HG02852 (cell line): Measurements from ENCODE around the gene APBA1.

ENCODE experiments used
- ATAC-seq: cut with Tn5 transposase; IDR thresholded peaks from one replicate; pipeline ENCODE4 v1.9.1; 2021; ENCODE audit warnings: mild to moderate bottlenecking, moderate library complexity; ENCODE audit not compliant: unreplicated experiment

Gene APBA1

DNA sequence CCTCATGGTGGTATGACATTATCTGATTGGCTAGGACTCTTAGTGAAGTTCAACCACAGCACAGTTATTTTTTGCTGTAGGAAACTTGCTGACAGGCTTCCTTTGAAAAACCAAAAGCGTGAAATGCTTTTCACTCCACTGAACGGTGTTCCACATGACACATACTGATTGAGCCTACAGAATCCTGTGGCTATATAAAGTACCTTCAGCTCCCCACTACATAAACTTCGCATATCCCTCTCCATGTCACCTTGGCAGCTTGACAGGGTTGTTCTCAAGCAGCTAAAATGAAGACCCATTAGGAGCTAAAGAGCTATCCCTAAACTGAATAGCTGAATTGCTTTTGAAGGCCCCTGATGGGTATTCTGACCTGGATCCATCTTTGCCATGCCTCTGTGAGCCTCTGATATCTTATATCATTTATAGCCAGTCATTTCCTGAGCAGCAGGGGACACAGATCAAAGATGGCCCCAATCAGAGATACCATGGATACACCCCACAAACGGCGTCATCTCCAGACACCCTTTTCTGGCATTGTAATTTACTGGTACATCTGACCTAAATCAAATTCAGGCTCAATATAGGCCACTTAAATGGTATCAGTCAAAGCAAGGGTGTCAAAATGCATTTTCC, 91.5 kb downstream of the APBA1 start:
- no peak for ATAC-seq

DNA sequence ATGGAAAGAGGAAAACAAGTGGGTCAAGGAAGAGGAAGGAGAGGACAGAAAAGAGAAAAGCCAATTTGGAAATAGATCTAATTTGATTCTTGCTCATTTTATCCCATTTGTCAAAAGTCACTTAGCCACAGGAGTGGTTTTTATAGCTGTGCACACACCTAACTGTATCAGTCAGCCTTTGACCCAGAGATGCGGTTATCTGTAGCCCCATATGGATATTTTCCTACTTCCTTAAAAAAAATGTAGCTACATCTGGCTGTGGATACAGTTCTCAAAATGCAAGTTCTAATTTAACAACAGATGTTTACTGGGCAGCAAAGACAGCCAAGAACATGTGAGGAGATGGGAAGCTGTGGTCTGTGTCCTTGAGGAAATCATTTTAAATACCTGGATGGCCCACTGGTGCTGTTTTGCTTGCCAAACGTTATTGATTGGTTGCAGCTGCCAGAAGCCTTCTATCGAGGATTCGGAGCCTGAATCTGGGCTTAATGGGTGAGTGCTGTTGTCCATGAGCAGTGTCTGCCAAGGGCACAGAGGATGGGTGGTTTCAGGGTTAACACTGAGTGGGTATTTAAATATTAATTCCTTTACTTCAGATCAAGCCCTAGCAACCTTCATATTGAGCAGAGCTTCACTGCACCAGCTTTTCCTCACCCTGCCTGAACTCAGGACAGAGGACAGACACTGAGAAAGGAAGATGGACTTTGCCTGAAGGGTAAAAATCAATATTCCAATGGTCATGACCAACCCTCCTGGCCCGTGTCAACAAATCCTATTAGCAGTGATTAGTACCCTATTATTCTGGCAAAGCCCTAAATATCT, 92.2 kb downstream of the APBA1 start:
- ATAC-seq: no peak

DNA sequence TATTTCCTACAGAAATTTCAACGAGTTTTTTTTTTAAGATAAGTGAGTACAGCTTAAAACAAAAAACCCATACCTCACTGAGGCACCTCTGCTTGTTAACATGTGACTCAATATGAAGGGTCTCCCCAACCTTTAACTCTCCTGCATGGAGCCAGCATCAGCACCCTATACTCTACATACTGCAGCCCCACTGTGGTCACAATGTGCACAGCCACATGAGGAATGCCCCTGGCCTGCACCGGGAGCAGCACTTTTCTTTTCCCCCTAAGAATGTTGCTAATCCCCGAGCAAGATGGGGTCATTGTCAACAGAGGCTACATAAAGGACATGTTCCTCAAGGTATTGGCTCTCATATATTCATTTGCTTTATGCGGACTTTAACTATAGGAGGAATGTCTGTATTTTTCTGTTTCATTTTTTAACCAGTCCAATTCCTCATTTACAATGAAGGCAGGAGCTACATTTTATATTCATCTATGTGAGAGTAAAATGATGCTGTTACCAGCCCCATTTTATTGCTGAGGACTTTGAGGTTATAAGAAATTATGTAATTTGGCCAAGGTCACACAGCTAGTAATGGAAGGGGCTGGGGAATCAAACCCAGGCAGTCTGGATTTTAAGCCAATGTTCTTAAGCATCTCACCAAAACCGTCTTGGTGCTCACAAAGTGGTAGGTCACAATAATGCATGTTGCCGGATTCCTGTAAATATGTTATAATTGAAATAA, 93.0 kb downstream of the APBA1 start:
- ATAC-seq: no peak

DNA sequence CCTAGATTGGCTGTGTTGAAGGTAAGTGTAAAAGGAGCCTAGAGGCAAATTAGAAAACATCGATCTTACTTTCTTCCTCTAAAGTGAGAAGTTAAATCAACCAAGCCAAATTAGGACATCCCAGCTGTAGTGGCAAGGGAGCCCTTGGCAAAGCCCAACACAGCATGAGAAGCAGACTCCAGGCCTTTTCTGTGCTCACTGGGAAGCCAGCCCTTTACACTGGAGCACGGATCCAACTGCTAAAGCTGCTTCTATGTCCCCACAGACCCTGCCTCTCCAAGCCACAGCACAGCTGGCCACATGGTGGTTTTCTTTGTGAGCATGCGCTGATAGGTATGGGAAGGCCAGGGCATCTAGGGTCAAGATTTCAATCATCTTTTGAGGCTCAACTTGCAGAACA, 94.1 kb downstream of the APBA1 start:
- no peak for ATAC-seq

DNA sequence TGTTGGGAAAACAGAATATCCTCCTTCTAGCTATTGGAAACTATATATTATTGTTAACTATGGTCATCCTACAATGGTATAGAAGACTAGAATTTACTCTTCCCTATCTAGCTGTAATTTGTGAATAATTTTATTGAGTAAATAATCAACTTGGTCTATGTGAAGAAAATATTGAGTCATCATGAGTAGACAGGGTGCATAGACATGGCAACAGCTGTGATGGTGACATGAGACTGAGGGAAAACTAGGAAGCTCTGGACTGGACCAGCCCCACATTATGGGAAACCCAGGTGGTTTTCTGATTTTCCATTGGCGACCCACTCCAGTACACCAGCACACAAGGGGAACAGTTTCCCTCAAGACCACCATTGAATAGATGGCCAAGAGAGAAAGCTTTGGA, 95.0 kb downstream of the APBA1 start:
- no peak for ATAC-seq

DNA sequence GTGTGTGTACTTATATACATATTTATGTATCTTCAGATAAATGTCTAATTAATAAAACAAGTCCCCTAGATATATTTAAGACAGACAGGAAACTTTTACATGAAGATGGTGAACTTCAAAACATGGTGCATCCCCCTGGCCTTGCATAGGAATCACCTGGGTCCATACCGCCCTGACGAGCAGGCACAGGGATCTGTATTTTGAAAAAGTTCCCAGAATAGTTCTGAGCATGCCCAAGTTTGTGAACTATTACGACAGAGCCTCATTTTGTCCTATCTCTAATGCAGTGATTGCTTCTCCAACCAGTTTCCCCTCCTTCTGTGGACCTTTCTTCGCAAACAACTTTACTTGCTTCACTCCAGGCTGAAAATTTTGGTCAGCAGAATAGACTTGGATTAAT, 98.1 kb downstream of the APBA1 start:
- ATAC-seq: no peak

DNA sequence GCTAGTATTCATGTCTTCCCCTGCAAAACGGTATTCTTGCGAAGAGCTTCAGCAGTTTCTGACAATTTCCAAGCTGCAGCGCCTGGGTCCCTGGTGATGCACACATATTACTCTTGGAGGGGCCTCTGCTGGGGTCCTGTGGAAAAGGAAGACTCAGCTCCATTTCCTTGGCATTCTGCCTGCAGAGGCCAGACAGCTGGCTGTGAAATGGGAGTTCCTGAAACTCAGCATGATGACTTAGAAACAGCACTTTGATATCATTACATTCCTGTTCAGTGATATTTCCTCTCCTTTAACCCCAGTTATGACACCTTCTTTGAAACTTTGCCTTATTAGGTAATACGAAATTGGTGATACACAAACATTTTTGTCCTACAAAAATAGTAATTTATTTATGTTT, 98.5 kb downstream of the APBA1 start:
- ATAC-seq: no peak

DNA sequence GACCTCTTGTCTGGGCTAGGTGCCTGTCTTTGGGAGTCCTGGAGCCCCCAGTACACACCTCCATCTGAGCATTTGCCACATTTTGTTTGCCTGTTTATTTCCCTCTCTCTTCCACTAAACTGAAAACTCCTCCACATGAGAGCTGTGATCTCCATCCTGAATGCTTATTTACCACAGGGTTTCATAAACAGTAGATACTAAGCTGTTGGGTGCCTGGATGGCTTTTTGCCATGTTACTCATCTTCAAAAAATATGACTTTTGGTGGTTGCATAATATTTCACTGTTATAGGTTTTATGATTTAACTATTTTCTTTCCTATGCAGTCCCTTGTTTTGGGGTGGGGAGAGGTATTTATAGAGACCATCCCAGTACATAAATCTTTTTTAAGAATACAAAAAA, 99.6 kb downstream of the APBA1 start:
- ATAC-seq: no peak

DNA sequence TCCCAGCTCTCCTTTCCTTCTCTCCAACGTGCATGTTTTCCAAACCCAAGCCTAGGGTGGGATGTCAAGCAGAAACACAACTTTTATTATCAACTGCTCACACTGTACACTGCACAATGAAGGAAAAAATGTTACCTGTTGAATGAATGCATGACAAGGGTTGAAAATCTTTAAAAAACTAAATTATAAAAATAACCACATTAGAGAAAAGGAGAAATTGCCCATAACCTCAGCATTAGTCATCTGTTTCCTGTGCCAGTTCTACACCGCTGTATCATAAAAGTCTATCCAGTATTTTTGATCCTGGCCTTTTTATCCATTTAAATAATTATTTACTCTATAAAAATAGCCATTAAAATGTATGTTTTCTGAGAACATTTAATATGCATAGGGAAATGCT, 101.1 kb downstream of the APBA1 start:
- no peak for ATAC-seq

DNA sequence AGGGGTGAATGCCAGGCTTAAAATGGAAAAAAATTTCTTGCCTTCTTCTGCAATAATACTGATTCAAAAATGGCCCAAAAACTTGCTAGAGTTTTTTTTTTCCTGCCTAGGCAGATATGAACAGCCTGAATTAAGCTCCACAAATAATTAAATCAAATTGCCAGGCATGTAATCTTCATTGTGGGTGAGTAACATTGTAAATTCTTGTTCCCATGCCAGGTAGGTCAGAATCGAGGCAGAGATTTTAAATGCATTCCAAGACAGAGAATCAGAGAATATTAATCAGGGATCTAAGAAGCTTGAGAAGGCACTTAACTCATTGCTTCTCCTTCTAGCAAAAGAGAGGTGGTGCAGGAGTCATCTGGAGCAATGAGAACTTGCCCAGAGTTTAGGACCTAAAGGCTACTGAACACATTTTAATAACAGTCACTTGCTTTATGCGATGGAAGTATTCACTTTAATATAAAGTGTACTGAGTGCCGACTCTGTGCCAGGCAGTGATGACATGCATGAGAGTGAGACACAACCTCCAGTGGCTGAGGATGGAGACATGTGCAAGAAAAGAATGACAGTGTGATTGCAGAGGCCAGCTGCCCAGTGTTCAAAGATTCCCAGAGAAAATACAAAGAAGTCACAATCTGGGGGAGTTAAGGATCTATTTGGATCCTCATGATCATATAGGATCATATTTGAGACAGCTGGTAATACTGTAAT, 102.3 kb downstream of the APBA1 start:
- no peak for ATAC-seq

DNA sequence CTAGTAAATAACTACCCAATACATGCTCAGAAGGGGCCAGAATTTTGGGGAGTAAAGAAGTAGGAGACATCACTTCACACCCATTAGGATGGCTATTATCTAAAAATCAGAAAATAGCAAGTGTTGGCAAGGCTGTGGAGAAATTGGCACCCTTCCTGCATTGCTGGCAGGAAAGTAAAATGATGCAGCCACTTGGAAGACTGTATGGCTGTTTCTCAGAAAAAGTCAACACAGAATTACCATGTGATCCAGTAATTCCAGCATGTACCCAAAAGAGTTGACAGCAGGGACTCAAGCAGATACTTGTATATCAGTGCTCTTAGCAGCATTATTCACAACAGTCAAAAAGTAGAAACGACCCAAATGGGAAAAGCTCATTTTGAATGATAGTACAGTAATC, 107.6 kb downstream of the APBA1 start:
- ATAC-seq: no peak

DNA sequence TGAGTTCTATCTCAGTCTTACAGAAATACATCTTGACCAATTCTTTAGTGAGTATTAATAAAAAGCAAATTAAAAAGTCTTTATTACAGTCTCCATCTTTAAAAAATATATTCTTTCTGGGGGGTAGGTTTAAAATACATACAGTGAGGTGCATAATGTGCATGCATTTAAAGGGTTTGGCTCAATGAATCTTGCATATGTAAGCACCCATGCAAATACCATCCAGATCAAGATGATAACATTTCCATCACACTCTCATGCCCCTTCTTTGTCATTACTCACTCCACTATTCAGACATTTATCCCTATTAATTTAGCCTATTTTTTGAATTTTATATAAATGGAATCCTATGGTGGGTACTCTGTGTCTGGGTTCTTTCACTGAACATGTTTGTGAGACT, 113.0 kb downstream of the APBA1 start:
- no peak for ATAC-seq

DNA sequence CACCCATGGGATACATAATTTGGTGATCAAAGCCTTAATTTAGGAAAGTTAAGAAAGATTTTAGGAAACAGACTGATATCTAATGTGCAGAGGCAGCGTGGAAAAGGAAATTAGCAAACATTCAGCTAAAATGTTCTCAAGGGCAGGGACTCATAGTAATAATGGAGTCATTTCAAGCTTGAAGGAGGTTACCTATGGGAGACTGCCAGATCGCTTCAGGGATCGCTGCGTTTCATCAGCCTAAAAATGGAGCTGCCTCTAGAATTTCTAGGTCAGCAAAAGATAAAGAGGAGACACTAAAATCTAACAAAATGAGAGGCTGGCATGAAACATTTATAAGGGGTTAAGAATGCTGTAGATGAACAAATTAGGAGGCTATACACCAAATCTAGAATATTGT, 115.5 kb downstream of the APBA1 start:
- ATAC-seq: no peak

DNA sequence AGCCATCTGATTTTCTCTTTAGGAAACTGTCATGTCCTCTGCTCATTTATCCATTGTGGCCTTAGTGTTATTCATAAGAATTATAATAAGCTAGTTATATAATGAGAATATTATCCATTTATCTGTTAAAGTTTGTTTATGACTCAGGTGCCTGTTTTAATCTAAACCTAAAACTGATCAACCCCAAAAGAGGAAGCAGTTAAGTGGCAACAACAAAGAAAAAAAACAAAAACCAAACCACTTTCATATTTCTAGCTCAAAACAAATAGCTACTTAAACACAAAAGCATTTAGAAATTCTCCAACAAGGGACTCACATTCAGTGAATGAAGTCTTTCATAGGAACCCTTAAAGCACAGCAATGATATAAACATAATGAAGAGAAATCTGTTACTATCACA, 116.4 kb downstream of the APBA1 start:
- no peak for ATAC-seq

DNA sequence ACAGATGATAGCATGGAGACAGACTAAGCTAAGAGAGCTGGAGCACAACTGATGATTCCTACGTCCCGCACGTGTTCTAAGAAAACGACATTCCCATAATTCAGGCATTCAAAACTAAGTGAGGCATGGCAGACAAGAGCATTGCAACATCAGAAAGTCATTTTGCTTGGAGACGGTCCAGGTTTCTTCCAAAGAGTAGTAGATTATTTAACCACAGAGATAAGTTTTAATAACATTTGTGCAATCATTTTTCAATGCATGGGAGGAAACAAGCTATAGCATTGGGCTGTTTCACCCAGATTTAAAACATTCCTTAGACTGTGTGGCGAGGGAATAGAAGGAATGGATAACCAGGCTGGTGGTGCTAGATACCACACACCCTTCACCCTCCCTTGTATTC, 117.2 kb downstream of the APBA1 start:
- ATAC-seq: no peak

DNA sequence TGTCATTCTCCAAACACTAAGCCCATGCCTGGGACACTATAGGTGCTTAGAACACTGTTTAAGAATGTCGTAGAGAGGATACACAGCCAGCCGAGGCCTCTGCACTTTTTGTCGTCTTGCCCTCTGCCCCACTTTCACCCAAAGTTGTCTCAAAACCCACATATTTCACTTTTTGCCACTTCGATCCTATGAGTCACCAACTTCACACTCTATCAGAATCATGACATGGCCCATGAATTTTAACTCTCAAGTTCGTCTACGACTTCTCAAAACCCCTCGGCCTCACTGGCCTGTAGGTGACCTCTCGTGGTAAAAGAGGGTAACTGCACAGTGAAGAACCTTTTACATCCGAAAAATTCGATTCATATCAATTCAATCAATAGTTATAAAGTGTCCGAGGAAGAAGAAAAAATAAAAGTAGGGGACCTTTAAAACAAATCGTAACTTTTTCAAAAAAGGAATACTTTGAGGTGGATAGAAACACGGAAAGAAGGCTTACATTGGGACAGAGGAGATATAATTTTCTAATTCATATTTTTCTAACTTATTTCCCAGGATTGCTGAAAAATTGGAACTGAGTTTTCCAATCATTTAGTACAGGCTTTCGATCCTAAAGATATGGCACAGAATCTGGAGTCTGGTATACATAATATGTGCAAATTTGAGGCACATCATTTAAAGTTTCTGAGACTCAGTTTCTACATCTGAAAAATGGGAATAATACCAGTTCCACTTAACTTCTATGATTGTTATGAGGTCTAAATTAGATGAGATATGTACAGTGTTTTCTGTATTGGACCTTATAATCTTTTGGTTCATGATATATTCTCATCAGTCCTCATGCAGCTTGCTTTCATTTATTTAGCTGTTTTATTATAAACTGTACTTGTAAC, 122.6 kb downstream of the APBA1 start:
- ATAC-seq: peak; percentile 67

DNA sequence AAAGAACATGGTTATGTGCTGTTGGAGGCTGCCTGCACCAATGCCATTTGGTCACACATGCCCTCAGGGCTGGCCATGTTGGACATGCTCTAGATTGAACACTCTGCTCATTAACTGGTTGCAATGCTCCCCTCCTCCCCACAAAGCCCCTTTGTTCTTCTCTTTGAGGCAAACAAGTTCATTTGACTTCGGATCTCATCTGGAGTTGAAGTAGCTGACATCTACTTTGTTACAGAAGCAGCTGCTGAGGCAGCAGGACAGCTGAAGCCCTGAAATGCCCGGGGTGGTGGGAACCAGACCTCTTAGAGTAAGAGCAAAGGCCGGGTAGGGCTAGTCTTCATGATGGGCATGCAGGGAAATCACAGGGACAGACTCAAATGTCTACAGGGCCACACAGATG, 123.5 kb downstream of the APBA1 start:
- ATAC-seq: no peak

DNA sequence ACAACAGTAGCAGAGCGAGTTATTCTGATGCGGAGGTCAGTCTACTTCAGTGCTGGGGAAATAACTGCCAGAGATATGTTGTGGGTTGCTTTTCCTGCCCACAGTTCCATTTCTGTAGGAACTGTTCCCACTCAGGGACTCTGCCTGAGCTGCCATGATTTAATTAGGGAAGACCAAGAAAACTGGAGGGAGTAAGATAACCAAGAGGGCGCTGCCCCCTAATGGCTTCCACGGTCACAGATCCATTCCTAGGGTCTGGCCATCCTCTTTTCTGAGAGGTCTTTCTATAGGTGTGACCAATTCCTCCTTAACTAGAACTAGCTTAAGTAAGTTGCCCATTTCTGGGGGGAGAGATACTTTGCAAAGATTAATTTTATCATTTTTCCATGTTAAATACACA, 125.9 kb downstream of the APBA1 start:
- no peak for ATAC-seq

DNA sequence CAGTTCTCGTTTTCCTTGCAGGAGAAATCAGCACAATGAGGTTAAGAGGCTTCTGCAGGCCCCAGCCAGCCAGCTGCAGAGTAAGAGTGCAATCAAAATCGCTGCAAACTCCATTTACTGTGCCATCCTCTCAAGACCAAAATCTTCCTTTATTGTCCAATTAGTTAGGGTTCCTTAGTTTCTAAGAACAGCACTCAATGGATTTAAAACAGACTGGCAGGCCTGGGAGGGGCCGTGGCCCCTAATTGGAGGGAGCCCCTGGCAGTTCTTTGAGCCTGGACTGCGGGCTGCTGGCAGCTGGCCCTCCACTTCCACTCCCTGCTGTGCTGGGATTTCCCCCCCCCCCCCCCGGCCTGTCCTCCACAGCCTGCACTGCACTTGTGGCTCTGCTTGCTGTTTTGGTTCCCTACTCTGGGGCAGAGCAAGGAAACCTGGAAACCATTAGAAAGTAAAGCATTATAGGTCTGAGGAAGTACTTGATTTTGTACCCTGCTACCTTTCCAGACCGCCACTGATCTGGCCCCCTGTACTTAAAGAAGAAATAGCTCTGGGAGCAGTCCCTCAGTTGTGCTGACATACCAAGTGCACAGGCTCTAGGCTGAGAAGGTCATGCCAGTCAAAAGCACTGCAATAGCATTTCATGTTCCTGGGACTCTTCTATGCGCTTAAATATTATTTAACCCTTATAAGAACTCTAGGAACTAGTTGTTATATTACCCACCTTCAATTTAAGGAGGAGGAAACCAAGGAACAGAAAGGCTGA, 129.0 kb downstream of the APBA1 start:
- ATAC-seq: no peak

DNA sequence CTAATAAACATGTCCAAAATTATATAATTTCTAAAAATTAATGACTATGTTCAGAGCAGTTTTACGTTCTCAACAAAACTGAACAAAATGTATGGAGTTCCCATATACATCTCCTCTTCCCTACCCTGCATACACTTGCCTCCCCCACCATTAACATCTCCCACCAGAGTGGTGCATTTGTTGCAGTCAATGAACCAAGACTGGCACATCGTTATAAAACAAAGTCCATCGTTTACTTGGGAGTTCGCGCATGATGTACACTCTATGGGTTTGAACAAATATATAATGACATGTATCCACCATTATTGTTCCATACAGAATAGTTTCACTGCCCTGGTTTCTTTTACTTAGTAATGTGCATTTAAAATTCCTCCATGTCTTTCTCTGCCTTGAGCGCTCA, 130.1 kb downstream of the APBA1 start:
- ATAC-seq: no peak
